Parathyroid adenoma (tissue), 2 donors: ENCODE measurements around the gene NOC2L.

Source experiments
- H2AFZ ChIP-seq: fragments of 300-600 bp; sonication (generic); one replicate; pipeline ENCODE4 v1.7.0; 2017; ENCODE audit warnings: antibody characterized with exemption, mild to moderate bottlenecking
- H3K27ac ChIP-seq: fragments of 300-600 bp; sonication (generic); one replicate; pipeline ENCODE4 v1.7.0; 2017
- H3K27me3 ChIP-seq: fragments of 300-600 bp; sonication (generic); one replicate; pipeline ENCODE4 v1.7.0; 2017; ENCODE audit warnings: low read length; ENCODE audit not compliant: control insufficient read depth, insufficient read depth
- H3K36me3 ChIP-seq: fragments of 300-600 bp; sonication (generic); one replicate; pipeline ENCODE4 v1.7.0; 2017; ENCODE audit warnings: low read length; ENCODE audit not compliant: control insufficient read depth, insufficient read depth
- H3K4me1 ChIP-seq: fragments of 300-600 bp; sonication (generic); one replicate; pipeline ENCODE4 v1.7.0; 2017; ENCODE audit warnings: control low read depth
- H3K4me2 ChIP-seq: fragments of 300-600 bp; sonication (generic); one replicate; pipeline ENCODE4 v1.7.0; 2017; ENCODE audit warnings: low read length
- H3K4me3 ChIP-seq: fragments of 300-600 bp; sonication (generic); one replicate; pipeline ENCODE4 v1.7.0; 2017; ENCODE audit warnings: low read depth, low read length
- H3K79me2 ChIP-seq: fragments of 300-600 bp; sonication (generic); one replicate; pipeline ENCODE4 v1.7.0; 2017; ENCODE audit warnings: control low read depth
- H3K9ac ChIP-seq: fragments of 300-600 bp; sonication (generic); one replicate; pipeline ENCODE4 v1.7.0; 2017; ENCODE audit warnings: mild to moderate bottlenecking
- H3K9me3 ChIP-seq: fragments of 300-600 bp; sonication (generic); one replicate; pipeline ENCODE4 v1.7.0; 2017; ENCODE audit warnings: low read length; ENCODE audit not compliant: control insufficient read depth
- TF ChIP-seq, protein P1 (sequence below): fragments of 300-600 bp; sonication (generic); IDR thresholded peaks from one replicate; pipeline ENCODE4 v1.7.0; 2017; ENCODE audit warnings: antibody characterized with exemption, mild to moderate bottlenecking
- donor health status: primary hyperparathyroidism.

NOC2L gene

DNA sequence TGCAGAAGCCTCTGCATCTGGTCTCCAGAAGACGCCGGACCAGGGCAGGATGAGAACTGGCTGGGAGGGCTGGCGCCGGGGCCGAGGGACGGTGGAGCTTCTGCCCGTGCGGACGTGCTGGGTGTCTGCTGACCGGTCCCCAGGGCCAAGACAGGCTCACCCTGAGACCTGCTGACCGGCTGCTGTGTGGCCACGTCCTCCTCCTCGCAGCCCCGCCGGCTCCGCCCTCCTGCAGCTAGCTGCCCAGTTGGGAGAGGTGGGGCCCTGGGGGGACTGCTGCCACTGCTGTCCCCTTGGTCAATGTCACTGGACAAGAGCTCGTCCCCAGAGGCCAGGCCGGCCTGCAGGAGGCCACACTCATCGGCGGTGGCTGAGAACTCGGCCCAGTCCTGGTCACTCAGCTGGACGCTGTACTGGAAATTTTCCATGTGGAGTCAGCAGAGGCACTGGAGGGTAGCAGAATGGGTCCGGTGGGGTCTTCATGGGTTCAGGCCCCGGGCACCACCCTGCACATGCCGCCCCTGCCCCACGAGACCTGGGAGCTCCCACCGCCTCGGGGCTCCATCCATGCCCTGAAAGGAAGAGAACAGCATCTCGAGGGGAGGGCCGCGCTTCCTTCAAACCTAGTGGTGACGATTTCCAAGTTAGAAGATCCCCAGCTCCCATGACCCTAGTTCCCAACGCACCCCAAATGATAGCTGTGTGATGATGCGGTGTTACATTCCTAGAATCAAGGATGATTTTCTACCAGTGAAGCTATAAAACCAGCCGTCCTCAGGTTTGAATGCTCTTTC is 21.7 kb upstream of the NOC2L start:
- H2AFZ ChIP-seq: no peak overlapping the region
- H3K36me3 ChIP-seq: no peaks in the 10 kb centered on the region
- H3K27ac ChIP-seq: no peak overlapping the region
- TF ChIP-seq, protein P1, sequence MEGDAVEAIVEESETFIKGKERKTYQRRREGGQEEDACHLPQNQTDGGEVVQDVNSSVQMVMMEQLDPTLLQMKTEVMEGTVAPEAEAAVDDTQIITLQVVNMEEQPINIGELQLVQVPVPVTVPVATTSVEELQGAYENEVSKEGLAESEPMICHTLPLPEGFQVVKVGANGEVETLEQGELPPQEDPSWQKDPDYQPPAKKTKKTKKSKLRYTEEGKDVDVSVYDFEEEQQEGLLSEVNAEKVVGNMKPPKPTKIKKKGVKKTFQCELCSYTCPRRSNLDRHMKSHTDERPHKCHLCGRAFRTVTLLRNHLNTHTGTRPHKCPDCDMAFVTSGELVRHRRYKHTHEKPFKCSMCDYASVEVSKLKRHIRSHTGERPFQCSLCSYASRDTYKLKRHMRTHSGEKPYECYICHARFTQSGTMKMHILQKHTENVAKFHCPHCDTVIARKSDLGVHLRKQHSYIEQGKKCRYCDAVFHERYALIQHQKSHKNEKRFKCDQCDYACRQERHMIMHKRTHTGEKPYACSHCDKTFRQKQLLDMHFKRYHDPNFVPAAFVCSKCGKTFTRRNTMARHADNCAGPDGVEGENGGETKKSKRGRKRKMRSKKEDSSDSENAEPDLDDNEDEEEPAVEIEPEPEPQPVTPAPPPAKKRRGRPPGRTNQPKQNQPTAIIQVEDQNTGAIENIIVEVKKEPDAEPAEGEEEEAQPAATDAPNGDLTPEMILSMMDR: no peak
- no peaks in the 10 kb centered on the region for H3K9me3 ChIP-seq
- H3K4me2 ChIP-seq: no peak overlapping the region
- H3K4me3 ChIP-seq: no peak overlapping the region
- no peaks in the 10 kb centered on the region for H3K4me1 ChIP-seq
- H3K9ac ChIP-seq: no peak overlapping the region
- H3K79me2 ChIP-seq: no peaks in the 10 kb centered on the region
- no peaks in the 10 kb centered on the region for H3K27me3 ChIP-seq

DNA sequence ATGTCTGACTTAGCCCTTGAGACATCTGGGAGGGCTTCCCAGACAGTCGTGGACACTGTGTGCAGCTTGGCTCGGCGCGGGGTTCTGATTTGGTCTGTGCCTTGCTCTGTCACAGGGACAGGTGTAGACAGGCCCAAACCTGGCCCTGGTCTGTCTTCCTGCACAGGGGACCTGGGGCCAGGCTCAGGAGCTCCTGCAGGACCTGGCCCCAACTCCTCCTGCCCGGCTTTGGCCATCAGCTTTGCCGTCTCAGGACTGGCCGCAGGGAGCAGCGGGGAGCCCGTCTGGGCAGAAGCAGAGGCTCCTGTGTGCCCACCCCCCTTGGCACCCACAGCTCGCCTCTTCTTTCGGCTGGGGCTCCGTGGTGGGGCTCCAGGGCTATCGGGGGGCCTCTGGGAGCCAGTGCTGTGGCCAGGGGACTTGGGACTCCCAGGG is 21.1 kb upstream of the NOC2L start:
- no peak overlapping the region for H2AFZ ChIP-seq
- no peak overlapping the region for H3K9ac ChIP-seq
- no peaks in the 10 kb centered on the region for H3K9me3 ChIP-seq
- H3K4me1 ChIP-seq: no peaks in the 10 kb centered on the region
- H3K79me2 ChIP-seq: no peaks in the 10 kb centered on the region
- H3K4me2 ChIP-seq: no peak overlapping the region
- TF ChIP-seq, protein P1: no peak
- H3K36me3 ChIP-seq: no peaks in the 10 kb centered on the region
- no peak overlapping the region for H3K4me3 ChIP-seq
- no peaks in the 10 kb centered on the region for H3K27me3 ChIP-seq
- no peak overlapping the region for H3K27ac ChIP-seq

DNA sequence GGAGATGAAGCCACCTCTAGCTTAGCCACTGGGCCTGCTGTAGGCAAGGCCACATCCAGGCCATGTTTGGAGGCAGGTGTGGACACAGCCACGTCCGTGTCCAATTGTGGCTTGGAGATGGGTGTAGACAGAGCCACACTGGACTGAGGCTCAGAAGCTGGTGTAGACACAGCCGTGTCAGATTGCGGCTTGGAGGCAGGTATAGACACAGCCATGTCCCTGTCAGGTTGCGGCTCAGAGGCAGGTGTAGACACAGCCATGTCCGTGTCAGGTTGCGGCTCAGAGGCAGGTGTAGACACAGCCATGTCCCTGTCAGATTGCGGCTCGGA is 20.7 kb upstream of the NOC2L start:
- no peak overlapping the region for H3K4me3 ChIP-seq
- no peaks in the 10 kb centered on the region for H3K9me3 ChIP-seq
- H2AFZ ChIP-seq: no peak overlapping the region
- TF ChIP-seq, protein P1: no peak
- H3K27me3 ChIP-seq: no peaks in the 10 kb centered on the region
- H3K9ac ChIP-seq: no peak overlapping the region
- H3K4me1 ChIP-seq: no peaks in the 10 kb centered on the region
- no peak overlapping the region for H3K4me2 ChIP-seq
- H3K36me3 ChIP-seq: no peaks in the 10 kb centered on the region
- H3K79me2 ChIP-seq: no peaks in the 10 kb centered on the region
- no peak overlapping the region for H3K27ac ChIP-seq

DNA sequence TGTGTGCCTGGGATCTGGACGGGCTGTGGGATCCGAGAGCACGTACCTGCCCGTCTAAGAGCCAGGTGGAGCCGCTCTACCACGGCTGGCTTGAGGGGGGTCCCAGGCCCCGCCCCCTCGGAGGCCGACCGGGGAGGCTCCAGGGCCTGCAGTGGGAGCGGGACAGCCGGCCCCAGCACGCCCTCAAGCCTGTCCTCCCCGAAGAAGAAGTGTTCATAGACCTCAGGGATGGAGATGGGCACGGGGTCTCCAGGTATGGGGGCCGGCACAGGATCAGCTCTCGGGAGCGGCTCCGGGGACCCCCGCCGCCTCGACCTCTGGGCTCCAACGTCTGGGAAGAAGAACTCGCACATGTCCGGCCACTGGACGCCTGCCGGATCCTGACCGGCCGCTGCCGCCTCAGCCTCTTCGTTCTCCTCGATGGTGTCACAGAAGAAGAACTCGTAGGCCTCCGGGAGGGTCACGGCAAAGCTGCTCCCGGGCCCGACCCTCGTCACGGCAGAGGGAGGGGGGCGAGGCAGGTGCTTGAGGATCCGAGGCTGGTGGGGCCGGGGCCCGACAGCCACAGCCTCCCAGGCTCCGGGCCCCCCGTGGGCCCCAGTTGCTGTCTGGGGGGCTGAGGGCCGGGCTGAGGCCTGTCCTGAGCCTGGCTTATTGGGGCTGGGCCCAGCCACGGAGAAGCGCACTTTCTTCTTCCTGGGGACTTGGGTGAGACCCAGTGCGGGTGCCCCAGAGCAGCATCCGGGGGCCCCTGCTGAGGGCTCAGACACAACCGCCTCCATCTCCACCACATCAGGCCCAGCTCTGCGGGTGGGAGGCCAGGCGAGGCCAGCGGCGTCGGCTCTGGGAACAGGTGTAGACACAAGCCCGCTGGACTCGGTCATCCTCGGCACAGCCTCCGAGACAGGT is 20.0 kb upstream of the NOC2L start:
- H3K4me2 ChIP-seq: no peak overlapping the region
- H3K27ac ChIP-seq: no peak overlapping the region
- no peaks in the 10 kb centered on the region for H3K4me1 ChIP-seq
- no peaks in the 10 kb centered on the region for H3K36me3 ChIP-seq
- TF ChIP-seq, protein P1: no peak
- H3K27me3 ChIP-seq: no peaks in the 10 kb centered on the region
- H3K4me3 ChIP-seq: no peak overlapping the region
- H2AFZ ChIP-seq: no peak overlapping the region
- H3K9ac ChIP-seq: no peak overlapping the region
- H3K9me3 ChIP-seq: no peaks in the 10 kb centered on the region
- no peaks in the 10 kb centered on the region for H3K79me2 ChIP-seq
